ENCODE measurements around the gene FNDC3B. TPM values are rescaled to one million over a fixed set of nuclear protein-coding genes. Genes with fewer than 3 reads are reported as not detected.

The FNDC3B gene
- total and polyA plus RNA-seq, 9 of the 15 experiments (the other 6 are each of a cell fraction or from before 2014, with no cell fraction given) = 7.0 to 35.8 (median 16.2) TPM

DNA sequence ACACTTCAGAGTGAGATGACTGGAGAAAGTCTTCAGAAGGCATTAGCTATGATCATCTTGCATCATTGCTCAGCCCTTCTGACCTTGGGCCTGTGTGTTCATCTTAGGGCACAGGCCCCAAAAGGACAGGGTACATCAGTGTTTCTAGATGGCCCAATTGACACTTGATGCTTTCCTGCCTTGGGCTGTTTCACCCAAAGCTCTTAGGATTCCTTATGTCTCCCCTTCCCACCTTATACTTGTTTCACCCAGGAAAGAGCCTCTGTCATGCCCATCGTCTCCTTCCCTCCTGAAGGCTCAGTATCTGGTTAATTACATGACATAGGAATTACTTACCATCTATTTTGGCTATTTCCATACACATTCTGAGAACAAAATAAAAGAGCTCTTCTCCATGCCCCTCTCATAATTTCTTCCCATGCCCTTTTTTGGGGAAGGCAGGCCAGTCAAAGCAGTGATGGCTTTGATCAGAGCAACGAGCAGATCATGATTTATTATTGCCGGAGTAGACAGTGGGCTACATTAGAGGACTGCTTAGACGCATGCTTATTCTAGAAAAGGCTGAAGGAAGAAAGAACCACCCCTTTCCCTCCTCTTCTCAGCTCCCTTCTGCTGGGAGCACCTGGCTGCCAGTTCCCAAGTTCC, 335.9 kb downstream of the FNDC3B start:
- no peak for ATAC-seq
- POLR2A ChIA-PET = interaction anchor here (0.6 to 0.8 kb wide), 4 partner anchors 11 to 1245 kb away, joined by 3 read pairs; no protein-coding TSS in a partner anchor
- in situ Hi-C loops (cut with MboI) (no loop called here), intact Hi-C loops (cut with micrococcal nuclease) (no loop called here)
- no peaks in the 10 kb centered on the region for H3K4me1 ChIP-seq (replicated peaks in 1 of 2; ENCODE audit: control insufficient read depth in 2 of 2, insufficient read depth in 2 of 2, low read length in 2 of 2)
- no peaks in the 10 kb centered on the region for H3K27me3 ChIP-seq (ENCODE audit: control insufficient read depth in 2 of 2, insufficient read depth in 2 of 2, low read length in 2 of 2)
- no peaks in the 10 kb centered on the region for H3K79me2 ChIP-seq (ENCODE audit: control insufficient read depth, insufficient read depth, low read length)
- H3K4me3 ChIP-seq = no peak overlapping the region
- H3K27ac ChIP-seq (ENCODE audit: extremely low read depth, low read depth, low read length) = no peak overlapping the region
- H3K36me3 ChIP-seq (ENCODE audit: control insufficient read depth, insufficient read depth, low read length) = peaks cover 46% of the 10 kb centered on the region
- no peak for DNase-seq (ENCODE audit: extremely low read depth in 1 of 4, low spot score in 3 of 4)
- no peak for FAIRE-seq
- 0 out of 2 replicates have a peak, but pooled peaks cover 3% of the 10 kb centered on the region for H4K20me1 ChIP-seq (replicated peaks; ENCODE audit: control insufficient read depth, insufficient read depth, low read length)
- no peaks in the 10 kb centered on the region; the same call in 1 of the 2 replicates for H3K9me3 ChIP-seq (replicated peaks; ENCODE audit: control insufficient read depth, insufficient read depth, low read depth, low read length)
- H2AFZ ChIP-seq (ENCODE audit: low read depth, low read length) = no peak overlapping the region
- H3K9me1 ChIP-seq (ENCODE audit: control insufficient read depth, insufficient read depth, low read length) = no peaks in the 10 kb centered on the region
- CTCF ChIA-PET (ENCODE audit: low intra/inter-chr PET ratio) = no interaction called here
- no peak overlapping the region for H3K4me2 ChIP-seq (ENCODE audit: insufficient read depth, low read length)
- WGBS (ENCODE audit: insufficient coverage, low coverage, missing lambda C conversion rate) = 81% methylated on average over 4 of the region's 4 CpGs
- H3K9ac ChIP-seq (ENCODE audit: insufficient read depth in 1 of 2, low read depth in 2 of 2, low read length in 2 of 2) = no peak overlapping the region
- BruUV-seq (replicated peaks) = no TSS peak
- TF ChIP-seq L3MBTL2 (IDR thresholded peaks at IDR 0.05) = no peak
- TF ChIP-seq ZNF778 (CRISPR knock-in tag; IDR thresholded peaks at IDR 0.05) = no peak
- no peak for TF ChIP-seq HDAC2 (IDR thresholded peaks at IDR 0.05)
- no peak for TF ChIP-seq CAMTA2 (CRISPR knock-in tag; conservative IDR thresholded peaks at IDR 0.05)
- TF ChIP-seq PHF8 (IDR thresholded peaks at IDR 0.05; ENCODE audit: borderline replicate concordance, low read length) = no peak
- TF ChIP-seq BRD4 (IDR thresholded peaks at IDR 0.05) = no peak
- TF ChIP-seq, protein P1, sequence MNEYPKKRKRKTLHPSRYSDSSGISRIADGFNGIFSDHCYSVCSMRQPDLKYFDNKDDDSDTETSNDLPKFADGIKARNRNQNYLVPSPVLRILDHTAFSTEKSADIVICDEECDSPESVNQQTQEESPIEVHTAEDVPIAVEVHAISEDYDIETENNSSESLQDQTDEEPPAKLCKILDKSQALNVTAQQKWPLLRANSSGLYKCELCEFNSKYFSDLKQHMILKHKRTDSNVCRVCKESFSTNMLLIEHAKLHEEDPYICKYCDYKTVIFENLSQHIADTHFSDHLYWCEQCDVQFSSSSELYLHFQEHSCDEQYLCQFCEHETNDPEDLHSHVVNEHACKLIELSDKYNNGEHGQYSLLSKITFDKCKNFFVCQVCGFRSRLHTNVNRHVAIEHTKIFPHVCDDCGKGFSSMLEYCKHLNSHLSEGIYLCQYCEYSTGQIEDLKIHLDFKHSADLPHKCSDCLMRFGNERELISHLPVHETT (CRISPR knock-in tag; conservative IDR thresholded peaks at IDR 0.05 in 1 of 2, IDR thresholded peaks at IDR 0.05 in 1 of 2) = no peak
- TF ChIP-seq, protein P2, sequence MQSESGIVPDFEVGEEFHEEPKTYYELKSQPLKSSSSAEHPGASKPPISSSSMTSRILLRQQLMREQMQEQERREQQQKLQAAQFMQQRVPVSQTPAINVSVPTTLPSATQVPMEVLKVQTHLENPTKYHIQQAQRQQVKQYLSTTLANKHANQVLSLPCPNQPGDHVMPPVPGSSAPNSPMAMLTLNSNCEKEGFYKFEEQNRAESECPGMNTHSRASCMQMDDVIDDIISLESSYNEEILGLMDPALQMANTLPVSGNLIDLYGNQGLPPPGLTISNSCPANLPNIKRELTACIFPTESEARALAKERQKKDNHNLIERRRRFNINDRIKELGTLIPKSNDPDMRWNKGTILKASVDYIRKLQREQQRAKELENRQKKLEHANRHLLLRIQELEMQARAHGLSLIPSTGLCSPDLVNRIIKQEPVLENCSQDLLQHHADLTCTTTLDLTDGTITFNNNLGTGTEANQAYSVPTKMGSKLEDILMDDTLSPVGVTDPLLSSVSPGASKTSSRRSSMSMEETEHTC (IDR thresholded peaks at IDR 0.05) = no peak
- no peak for TF ChIP-seq ZNF239 (CRISPR knock-in tag; IDR thresholded peaks at IDR 0.05)
- no peak for TF ChIP-seq MCM2 (IDR thresholded peaks at IDR 0.05; ENCODE audit: low read depth)
- TF ChIP-seq, protein P3, sequence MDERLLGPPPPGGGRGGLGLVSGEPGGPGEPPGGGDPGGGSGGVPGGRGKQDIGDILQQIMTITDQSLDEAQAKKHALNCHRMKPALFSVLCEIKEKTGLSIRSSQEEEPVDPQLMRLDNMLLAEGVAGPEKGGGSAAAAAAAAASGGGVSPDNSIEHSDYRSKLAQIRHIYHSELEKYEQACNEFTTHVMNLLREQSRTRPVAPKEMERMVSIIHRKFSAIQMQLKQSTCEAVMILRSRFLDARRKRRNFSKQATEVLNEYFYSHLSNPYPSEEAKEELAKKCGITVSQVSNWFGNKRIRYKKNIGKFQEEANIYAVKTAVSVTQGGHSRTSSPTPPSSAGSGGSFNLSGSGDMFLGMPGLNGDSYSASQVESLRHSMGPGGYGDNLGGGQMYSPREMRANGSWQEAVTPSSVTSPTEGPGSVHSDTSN (CRISPR knock-in tag; IDR thresholded peaks at IDR 0.05; ENCODE audit: low read depth) = no peak
- TF ChIP-seq, protein P3 (tag; conservative IDR thresholded peaks at IDR 0.05; ENCODE audit: low read depth) = no peak
- TF ChIP-seq ZNF551 (CRISPR knock-in tag; IDR thresholded peaks at IDR 0.05) = no peak
- TF ChIP-seq CBX2 (IDR thresholded peaks at IDR 0.05; ENCODE audit: insufficient read depth, low read length, poor library complexity, severe bottlenecking) = no peak
- TF ChIP-seq, protein P4, sequence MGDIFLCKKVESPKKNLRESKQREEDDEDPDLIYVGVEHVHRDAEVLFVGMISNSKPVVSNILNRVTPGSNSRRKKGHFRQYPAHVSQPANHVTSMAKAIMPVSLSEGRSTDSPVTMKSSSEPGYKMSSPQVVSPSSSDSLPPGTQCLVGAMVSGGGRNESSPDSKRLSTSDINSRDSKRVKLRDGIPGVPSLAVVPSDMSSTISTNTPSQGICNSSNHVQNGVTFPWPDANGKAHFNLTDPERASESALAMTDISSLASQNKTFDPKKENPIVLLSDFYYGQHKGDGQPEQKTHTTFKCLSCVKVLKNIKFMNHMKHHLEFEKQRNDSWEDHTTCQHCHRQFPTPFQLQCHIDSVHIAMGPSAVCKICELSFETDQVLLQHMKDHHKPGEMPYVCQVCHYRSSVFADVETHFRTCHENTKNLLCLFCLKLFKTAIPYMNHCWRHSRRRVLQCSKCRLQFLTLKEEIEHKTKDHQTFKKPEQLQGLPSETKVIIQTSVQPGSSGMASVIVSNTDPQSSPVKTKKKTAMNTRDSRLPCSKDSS (IDR thresholded peaks at IDR 0.05; ENCODE audit: low read depth, partially characterized antibody) = no peak
- no peak for TF ChIP-seq KDM2B (CRISPR knock-in tag; IDR thresholded peaks at IDR 0.05)
